GM18870 (cell line): Measurements from ENCODE around the gene TEX101.
"Not testable (repeated sequence)": the region's sequence is repeated elsewhere in the genome, so short reads cannot be mapped to it uniquely, and the experiment has no call there.

ENCODE experiments used
- ATAC-seq: cut with Tn5 transposase; IDR thresholded peaks from one replicate; pipeline ENCODE4 v1.9.1; 2021; ENCODE audit warnings: moderate library complexity; ENCODE audit not compliant: unreplicated experiment

TEX101 gene

DNA sequence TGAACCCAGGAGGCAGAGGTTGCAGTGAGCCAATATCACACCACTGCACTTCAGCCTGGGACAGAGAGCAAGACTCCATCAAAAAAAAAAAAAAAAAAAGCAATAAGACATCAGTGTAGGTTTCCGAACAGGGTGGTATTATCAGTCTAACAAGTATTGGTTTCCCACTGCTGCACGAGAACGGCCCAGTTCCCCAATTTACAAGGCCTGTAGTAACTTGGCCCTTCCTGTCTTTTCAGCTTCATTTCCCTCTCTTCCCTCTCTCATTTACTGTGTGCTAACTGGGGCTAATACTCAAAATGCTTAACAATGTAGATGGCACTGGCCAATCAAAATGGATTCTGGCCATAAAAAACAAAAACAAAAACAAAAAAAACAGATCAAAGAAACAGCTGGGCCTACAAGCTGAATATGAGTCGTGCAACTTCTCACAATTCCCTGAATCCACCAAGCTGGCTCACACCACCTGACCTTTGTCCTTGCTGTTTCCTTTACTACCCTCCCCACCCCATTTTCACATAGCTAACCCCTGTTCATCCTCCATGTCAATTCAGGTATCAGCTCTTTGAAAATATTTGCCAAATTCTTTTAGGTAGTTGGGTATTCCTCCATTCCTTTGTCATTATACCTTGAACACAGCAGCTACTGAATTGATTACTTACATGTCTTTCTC lies 2.4 kb downstream of the TEX101 start:
- ATAC-seq, result no peak

DNA sequence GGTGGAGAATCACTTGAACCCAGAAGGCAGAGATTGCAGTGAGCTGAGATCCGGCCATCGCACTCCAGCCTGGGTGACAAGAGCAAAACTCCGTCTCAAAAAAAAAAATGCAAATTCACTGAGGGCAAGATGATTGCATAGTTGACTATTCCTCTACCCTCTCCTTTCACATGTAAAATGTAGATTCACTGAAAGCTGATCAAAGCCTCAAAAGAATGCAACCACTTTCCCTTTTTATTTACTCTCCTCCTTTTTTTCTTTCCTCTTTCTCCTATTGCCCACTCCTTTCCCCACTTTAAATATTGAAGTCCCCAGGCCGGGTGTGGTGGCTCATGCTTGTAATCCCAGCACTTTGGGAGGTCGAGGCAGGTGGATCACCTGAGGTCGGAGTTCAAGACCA lies 6.3 kb downstream of the TEX101 start:
- ATAC-seq, result no peak

DNA sequence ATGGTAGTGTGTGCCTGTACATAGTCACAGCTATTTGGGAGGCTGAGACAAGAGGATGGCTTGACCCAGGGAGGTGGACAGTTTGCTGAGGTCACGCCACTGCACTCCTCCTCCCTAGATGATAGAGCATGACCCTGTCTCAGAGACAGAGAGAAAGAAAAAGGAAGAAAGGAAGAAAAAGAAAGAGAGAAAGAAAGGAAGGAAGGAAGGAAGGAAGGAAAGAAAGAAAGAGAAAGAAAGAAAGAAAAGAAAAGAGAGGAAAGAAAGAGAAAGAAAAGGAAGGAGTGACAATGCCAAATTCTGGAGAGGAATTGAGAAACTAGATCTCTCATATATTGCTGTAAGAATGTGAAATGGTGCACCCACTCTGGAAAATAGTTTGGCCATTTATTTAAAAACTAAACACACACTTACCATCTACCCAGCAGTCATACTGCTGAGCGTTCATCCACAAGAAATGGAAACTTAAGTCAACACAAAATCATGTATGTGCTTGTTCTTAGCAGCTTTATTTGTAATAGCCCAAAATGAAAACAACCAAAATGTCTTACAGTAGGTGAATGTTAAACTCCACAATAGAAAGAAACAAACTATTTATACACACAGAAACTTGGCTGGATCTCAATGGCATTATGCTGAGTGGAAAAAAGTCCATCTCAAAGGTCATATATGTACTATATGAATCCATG lies 7.5 kb downstream of the TEX101 start:
- ATAC-seq, result no peak

DNA sequence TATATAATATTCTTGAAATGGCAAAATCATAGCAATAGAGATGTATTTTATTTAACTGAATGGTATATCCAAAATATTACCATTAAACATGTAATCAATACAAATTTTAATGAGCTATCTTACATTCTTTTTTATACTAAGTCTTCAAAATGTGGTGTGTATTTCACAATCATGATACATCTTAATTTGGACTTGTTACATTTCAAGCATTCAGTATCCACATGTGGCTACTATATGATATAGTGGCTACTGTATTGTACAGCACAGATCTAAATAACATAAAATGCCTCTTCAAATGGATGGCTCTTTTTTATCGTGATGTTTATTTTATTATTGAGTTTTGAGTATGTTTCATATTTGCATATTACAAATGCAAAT lies 8.0 kb downstream of the TEX101 start:
- no peak for ATAC-seq

DNA sequence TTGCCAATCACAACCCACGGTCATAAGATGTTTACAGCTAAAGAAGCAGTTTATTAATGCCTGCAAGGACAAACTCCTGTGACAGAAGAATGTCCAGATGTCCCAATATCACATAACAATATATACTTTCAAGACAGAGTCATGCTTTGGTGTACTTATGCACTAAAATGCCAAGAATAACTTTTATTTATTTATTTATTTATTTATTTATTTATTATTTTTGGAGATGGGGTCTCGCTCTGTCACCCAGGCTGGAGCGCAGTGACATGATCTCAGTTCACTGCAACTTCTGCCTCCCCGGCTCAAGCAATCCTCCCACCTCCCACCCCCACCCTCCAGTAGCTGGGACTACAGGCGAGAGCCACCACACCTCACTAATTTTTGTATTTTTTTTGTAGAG lies 9.1 kb downstream of the TEX101 start:
- no peak for ATAC-seq

DNA sequence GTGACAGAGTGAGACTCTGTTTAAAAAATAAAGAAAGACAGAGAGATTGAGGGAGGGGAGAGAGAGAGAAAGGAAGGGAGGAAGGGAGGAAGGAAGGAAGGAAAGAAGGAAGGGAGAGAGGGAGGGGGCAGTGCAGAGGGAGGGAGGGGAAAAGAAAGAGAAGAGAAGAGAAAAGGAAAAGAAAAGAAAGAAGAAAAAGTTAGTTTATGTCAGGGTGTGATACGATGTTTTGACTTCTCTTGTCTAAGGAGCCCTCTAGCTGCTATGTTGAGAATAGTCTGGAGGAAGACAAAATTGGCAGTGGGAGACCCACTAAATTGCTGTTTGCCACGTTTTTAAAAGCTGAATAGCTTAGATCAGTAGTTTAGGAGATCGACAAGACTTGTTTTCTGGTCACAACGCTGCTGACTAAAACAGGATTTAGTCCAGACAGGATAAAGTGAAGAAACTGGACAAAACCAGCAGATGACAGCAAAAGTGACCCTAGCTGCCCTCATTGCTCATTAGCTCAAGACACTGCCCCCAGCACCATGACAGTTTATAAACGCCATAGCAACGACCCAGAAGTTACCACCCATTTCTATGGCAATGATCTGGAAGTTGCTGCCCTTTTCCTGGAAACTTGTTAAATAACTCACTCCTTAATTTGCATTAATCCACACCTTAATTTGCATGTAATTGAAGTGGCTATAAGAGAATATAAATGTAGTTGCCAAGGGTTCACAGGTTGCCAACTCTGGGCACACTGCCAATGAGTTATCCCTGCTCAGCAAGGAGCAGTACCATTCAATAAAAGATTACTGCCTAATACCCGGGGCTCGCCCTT lies 11.1 kb downstream of the TEX101 start:
- ATAC-seq, result no peak

DNA sequence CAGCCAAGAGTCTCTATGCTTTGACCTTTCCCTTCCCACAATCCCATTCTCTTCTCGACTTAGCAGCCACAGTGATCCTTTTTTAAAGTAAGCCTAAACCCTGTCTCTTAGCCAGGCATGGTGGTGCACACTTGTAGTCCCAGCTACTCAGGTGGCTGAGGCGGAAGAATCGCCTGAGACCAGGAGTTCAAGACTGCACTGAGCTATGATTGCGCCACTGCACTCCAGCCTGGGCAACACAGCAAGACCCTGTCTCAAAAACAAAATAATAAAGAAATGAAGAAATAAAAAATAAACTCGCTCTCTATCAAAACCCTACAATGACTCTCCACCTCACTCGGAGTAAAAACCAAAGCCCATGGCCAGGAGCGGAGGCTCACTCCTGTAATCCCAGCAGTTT lies 14.7 kb downstream of the TEX101 start:
- no peak for ATAC-seq

DNA sequence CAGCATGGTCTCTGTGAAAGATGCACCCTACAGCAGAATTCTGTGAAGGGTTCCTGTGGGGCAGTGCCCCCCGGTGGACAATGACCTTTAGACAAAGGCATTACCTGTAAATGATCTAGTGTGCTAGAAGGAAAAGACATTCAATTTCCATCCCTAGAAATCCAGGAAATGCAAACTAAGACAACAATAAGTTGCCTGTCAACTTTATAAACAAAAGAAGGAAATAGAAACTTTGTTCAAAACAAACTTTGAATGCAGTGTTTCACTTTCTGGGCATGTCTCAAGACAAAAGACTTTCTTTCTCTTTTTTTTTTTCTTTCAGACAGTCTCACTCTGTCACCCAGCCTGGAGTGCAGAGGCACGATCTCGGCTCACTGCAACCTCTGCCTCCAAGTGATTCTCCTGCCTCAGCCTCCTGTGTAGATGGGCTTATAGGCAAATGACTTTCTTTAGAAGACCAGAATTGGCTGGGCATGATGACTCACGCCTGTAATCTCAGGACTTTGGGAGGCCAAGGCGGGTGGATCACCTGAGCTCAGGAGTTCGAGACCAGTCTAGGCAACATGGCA lies 15.5 kb downstream of the TEX101 start:
- ATAC-seq, result no peak

DNA sequence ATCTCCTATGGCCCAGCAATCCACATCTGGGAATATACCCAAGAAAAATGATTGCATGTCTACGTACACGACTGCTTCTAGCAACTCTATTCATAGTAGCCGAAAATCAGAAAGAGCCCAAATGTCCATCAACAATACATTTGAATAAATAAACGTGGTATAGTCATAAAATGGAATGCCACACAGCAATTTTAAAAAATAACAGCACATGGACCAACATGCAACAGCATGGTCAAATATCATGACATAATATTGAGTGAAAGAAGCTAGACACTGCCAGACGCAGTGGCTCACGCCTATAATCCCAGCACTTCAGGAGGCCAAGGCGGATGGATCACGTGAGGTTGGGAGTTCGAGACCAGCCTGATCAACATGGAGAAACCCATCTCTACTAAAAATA lies 16.3 kb downstream of the TEX101 start:
- no peak for ATAC-seq

DNA sequence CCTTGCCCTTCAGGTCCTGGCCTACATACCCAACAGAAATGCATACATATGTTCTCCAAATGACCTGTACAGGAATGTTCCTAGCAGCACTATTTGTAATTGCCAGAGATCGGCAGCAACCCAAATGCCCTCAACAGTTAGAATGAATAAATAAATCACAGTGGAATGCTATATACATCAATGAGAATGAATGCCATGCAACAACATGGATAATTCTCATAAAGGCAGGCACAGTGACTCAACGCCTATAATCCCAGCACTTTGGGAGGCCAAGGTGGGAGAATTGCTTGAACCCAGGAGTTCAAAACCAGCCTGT lies 18.6 kb downstream of the TEX101 start:
- ATAC-seq, result no peak

DNA sequence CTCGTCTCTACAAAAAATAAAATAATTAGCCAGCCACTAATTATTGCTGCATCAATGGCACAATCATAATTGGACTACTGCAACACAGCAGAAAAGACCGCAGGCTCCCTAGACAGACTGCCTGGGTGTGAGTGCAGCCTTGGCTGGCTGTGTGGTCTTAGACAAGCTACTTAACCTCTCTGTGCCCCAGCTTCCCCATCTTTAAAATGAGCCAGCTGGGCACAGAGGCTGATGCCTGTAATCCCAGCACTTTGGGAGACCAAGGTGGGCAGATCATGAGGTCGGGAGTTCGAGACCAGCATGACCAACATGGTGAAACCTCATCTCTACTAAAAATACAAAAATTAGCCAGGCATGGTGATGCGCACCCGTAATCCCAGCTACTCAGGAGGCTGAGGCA lies 19.0 kb downstream of the TEX101 start:
- no peak for ATAC-seq

DNA sequence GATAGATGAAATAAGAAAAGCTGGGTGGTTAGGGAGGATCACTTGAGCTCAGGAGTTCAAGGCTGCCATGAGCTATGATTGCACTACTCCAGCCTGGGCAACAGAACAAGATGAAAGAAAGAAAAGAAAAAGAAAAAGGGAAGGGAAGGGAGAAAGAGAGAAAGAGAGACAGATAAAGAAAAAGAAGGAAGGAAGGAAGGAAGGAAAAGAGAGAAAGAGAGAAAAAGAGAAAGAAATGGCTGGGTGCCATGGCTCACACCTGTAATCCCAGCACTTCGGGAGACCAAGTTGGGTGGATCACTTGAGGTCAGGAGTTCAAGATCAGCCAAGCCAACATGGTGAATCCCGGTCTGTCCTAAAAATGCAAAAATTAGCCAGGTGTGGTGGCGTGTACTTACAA lies 21.1 kb downstream of the TEX101 start:
- ATAC-seq, result no peak

DNA sequence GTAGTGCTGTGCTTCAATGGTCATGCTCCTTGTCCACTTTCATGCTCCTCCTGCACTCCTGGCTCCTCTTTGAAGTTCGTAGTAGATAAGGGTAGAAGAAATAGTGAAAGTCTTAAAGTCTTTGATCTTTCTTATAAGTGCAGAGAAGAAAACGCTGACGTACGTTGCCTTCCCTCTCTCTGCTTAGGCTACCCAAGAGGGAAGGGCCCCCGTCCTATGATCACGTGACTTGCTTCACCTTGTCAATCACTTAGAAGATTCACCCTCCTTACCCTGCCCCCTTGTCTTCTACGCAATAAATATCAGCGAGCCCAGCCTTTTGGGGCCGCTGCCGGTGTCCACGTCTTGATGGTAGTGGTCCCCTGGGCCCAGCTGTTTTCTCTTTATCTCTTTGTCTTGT lies 22.6 kb downstream of the TEX101 start:
- not testable (repeated sequence) for ATAC-seq

DNA sequence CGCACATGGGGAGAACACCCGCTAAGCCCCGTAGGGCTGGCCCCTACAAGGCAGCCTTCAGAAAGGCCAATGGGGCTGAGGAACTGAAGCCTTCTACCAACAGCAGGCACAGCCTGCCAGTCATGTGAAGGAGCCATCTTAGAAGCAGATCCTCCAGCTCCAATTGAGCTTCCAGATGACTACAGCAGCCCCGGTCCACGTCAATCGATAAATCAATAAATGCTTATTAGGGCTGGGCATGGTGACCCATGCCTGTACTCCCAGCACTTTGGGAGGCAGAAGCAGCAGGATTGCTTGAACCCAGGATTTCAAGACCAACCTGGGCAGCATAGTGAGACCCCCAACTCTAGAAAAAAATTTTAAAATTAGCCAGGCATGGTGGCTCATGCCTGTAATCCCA lies 23.0 kb downstream of the TEX101 start:
- no peak for ATAC-seq

DNA sequence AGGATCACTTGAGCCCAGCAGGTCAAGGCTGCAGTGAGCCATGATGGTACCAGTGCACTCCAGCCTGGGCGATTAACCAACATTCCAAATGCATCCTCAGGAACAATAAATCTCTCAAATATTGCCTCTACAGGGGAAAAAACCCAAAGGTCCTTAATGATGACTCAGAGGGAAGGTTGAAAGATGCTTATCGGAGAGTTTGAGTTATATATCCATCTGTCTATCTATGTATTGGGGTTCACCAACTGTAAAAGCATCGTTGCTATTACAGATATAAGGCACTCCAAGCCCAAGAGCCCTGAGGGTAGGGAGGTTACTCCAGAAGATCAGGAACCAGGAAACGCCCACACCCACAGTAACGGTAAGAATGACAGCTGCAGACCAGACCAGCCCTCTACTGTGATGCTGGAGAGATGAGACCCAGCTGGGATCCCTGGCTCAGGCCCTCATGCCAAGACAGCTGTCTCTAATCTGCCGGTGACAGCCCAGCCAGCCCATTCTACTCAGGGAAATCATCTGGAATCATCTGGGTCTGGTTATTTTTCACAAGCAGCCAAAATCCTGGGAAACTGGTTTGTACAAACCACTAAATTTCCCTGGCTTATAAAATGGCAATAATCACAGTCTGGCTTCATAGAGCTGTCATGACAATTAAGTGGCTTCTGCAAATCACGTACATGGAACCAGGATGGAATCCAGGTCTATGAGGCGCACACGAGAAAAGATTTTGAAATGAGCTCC lies 23.8 kb downstream of the TEX101 start:
- no peak for ATAC-seq

DNA sequence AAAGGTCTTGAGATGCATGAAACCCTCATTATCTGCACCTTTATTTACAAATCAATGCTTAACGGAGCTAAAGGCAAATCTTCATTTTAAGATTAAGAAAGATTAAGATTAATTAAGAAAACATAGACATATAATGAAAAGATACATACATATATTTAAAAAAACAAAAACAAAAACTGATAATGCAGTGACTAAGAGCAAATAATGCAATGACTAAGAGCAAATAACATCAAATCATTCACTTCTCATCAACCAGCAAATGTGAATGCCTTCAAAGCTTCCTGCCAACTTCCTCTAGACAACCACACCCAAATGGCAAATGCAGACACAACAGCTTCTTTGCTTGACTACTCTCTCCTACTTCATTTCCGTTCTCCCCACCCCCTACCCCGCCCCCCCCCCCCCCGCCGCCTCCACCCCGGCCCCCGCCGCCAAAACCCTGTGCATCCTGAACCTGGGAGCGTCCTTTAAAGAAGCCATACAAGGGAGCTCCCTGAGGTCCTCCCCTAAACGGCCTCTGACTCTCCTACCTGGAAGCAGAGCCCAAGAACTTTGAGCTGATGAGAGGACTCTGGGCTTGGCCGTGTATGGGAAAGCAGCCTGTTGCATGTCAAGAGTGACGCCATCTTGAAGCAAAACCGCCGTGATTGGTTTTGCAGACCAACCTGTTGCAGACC lies 24.5 kb downstream of the TEX101 start:
- ATAC-seq, result no peak

DNA sequence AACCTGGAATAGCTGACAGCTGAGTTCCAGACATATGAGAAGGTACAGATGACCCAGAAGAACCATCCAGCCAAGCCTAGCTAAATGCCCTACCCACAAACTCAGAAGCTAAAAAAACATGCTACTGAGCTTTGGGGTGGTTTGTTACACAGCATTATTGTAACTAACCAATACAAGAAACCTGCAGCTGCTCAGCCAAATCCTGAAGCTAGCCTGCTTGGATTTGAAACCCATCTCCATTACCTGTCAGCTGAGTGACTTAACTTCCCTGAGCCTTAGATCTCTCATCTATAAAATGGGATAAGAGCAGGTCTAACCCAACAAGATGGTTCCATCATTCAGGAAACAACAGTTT lies 25.0 kb downstream of the TEX101 start:
- ATAC-seq, result no peak

DNA sequence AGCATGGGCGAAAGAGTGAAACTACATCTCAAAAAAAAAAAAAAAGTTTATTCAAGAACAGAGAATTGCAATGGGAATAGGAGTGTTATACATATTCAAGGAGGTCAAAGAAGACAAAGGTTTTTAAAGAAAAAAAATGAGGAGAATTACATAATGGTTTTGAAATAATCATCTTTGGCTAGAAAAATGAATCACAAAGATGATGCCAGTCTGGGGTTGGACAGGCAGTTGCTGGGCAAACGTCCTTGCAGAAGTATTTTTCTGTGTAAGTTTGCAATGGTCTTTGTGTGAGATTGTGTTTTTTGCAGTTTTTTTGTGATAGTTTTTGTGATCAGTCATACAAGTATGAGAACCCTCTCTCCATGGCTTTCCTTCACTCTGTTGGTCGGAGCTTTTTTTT lies 27.0 kb downstream of the TEX101 start:
- ATAC-seq, result no peak

DNA sequence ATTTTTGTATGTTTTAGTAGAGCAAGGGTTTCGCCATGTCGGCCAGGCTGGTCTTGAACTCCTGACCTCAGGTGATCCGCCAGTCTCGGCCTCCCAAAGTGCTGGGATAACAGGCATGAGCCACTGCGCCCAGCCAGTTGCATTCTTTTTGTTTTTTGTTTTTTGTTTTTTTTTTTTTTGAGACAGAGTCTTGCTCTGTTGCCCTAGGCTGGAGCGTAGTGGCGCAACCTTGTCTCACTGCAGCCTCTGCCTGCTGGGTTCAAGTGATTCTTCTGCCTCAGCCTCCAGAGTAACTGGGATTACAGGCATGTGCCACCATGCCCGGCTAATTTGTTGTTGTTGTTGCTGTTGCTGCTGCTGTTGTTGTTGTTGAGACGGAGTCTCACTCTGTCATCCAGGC lies 29.4 kb downstream of the TEX101 start:
- not testable (repeated sequence) for ATAC-seq

DNA sequence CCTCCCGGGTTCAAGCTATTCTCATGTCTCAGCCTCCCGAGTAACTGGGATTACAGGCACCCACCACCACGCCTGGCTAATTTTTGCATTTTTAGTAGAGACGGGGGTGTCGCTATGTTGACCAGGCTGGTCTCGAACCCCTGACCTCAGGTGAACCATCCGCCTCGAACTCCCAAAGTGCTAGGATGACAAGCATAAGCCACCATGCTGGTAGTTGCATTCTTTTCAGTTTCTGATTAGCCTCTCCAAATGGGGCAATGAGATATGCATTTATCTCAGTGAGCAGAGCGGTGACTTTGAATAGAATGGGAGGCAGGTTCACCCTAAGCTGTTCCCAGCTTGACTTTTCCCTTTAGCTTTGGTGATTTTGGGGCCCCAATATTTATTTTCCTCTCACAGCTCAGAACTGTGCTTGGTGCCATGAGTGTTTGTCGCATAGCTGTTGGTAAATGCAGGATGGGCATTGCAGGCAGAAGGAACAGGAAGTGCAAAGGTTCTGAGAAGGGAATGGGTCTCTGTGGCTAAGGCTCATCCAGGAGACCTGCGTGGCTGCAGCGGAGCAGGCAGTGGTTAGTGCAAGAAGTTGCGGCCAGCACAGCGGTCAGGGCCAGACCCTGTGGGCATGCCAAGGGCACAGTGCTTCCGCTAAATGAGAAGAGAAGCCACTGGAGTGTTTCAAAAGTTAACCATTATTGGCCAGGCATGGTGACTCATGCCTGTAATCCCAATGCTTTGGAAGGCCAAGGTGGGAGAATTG lies 30.0 kb downstream of the TEX101 start:
- ATAC-seq, result no peak
